GM21619 (cell line): ENCODE data around the gene PDE6A.
"Not testable (repeated sequence)": the region's sequence is repeated elsewhere in the genome, so short reads cannot be mapped to it uniquely, and the experiment has no call there.

Source experiments
- ATAC-seq: cut with Tn5 transposase; IDR thresholded peaks from one replicate; pipeline ENCODE4 v1.9.1; 2021; ENCODE audit not compliant: unreplicated experiment

The PDE6A gene

DNA sequence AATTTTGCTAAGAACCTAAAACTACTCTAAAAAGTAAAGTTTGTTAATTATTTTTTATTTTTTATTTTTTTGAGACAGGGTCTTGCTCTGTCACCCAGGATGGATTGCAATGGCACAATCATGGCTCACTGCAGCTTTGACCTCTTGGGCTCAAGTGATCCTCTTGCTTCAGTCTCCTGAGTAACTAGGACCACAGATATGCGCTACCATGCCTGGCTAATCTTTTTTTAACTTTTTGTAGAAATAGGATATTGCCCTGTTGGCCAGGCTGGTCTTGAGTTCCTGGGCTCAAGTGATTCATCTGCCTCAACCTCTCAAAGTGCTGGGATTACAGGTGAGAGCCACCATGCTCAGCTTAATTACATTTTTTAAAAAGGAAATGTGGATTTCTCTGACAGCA is 45.8 kb downstream of the PDE6A start:
- ATAC-seq: no peak

DNA sequence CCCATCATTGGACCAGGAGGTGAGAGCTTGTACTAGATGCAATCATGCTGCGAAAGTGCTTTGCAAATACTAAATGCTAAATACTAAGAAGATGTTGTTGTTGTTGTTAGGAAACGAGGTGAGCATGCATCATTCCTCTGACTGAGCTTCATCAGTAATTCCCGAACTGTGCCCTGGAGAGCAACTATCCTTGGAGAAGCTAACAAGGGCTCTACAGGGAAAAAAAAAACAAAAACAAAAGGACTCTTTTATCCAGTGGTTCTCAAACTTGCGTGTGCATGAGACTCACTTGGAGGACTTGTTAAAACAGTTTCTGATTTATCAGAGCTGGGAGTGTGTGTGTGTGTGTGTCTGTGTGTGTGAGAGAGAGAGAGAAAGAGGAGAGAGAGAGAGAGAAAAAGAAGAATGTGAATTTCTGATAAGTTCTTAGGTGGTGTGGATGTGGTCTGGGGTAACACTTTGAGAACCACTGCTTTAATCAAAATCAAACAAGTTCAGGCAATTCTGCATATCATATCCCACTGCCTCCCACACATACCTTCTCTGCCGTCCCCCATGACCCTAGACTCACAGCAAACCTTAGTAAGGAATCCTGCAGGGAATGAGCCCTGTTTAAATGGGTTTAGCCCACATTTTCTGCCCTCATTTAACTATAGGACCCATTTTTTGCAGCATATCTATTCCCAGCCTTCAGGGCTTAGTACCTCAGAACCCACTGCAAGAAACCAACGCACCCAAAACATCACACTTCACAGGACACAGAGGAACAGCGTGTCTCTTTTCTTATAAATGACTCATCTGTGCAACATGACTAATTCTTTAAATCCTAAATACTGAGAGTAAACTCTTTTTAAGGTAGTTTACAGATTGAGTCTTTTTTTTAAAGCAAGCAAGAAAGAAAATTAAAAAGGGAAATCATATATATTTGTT is 48.9 kb downstream of the PDE6A start:
- ATAC-seq: no peak

DNA sequence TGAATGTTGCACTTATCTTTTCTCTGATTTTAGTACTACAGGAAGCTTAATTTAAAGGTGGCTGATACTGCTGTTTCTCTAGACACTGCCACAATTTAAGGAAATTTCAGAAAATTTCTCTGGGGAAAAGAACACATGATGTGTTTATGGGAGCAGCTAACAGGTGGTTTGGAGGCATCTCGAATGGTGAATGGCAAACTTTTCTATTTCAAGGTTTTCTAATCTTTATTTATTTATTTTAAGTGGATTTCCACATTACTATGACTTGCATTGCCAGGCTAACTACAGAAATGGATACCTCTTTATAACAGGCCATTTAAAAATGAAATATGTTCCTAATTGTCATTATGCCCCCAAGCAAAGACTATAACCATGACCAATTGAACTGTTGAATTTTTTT is 50.4 kb downstream of the PDE6A start:
- no peak for ATAC-seq

DNA sequence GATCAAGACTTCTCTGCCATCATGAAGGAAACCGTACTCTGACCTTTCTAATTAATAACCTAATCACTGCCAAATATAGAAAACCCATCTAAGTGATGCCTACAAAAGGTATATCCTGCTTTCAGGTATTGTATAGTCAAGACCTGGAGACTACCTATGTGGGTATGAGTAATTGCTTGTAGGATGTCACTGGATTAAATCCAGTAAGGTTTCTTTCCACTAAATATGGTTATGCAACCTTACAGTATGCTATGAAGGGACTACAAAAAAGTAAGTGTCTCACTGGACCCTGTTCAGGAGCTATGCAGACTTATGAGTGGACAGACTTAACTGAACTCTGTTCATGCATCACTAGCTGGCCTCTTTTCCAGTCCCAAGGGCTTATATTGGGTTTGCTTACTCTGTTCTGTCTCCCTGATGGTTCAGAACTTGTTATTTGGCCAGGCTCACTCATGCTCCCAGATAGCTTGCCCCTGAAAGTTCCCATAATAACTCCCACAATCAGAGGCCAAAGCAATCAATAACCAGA is 51.1 kb downstream of the PDE6A start:
- ATAC-seq: no peak

DNA sequence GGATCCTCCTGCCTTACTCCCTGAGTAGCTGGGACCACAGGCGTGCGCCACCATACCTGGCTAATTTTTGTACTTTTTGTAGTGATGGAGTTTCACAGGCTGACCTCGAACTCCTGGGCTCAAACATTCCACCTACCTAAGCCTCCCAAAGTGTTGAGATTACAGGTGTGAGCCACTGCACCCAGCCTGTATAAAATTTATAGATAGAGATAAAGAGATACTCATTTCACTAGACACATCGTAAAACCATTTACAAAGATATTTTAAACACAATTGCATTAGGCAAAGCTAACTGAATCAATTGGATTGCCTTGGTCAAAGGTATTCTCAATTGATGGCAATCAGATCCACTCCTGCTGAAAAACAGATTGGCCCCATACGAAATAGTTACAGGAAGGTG is 52.0 kb downstream of the PDE6A start:
- no peak for ATAC-seq

DNA sequence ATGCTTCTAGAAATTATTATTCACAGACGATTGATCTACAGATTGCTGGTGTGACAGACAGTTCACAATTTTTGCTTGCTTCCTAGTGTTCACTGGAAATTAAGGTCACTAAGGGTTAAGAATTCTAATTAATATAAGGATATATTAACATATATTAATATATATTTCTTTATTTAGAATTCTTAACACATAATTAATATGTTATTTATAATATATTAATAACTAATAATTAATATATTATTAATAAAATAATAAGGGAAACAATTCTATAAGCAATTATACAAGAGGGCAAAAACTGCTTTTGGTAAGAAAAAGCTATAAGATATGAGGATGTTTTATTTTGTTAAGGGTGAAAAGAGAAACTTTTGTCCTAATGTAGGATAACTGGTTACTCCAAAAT is 56.3 kb downstream of the PDE6A start:
- no peak for ATAC-seq

DNA sequence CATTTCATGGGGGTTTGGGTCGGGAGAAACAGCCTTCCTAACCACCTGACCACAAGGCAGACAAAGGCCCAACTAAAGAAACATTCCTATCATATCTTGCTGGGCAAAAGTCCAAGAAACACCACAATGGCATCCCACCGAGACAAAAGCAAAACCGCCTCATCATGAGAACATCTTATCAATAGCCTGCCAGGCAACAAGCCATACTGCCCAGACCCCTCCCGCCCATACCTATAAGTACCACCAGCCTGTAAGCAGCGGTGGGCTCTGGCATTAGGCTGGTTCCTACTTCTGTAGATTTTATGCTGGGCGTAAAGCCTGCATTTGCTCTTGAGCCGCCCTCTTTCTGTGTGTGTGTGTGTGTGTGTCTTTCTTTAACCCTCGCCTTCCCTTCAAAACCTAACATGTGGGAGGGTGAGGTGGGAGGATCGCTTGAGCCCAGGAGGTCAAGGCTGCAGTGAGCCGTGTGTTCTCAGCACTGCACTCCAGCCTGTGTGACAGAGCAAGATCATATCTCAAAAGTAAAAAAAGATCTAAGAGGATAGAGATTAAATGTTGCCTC is 56.9 kb downstream of the PDE6A start:
- ATAC-seq: no peak

DNA sequence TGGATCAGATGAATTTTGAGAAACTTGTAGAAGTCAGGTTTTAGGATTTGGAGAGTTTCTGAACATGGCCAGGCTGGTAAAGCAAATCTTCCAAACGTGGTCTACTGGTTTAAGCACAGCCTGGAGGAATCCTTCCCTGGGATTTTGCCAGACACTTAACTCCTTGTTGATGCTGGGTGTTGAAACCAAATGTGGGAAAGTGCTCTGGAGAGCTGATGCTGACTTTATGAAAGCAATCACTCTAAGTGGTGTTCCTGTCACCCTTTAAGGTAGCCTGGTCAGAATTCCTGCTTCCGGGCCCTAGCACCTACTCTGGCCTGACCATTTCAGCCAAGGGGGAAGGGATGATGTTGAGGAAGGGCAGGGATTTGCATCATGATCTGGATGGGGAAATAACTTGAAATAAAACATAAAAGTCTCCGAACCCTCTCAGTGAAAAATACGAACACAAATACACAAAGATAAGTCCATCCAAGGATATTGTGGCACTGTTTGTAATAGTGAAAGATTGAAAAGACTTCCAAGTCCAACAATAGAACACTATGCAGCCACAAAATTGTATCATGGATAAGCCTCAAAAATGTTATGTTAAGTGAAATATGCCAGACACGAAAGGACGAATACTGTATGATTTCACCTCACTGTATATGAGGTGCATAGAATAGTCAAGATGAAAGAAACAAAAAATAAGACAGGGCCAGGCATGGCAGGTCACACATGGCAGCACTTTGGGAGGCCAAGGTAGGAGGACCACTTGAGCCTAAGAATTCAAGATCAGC is 57.7 kb downstream of the PDE6A start:
- no peak for ATAC-seq

DNA sequence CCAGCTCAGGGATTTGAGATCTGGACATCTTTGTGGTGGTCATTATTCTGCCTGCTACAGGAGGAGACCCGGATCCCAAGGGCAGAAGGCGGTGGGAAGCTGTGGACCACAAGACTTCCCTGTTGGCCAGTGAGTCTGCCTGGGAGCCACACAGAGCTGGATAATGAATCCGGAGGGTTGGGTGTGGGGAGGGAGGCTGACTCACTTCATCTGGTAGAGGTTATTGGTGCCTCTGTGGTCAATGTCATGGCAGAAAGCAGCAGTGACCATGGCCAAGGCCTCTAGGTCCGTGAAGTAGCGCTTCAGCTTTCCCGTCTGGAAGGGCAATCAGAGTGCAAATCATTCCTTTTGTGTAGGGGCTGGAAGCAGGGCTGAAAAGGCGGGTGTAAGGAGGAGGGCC is 58.5 kb downstream of the PDE6A start:
- ATAC-seq: no peak

DNA sequence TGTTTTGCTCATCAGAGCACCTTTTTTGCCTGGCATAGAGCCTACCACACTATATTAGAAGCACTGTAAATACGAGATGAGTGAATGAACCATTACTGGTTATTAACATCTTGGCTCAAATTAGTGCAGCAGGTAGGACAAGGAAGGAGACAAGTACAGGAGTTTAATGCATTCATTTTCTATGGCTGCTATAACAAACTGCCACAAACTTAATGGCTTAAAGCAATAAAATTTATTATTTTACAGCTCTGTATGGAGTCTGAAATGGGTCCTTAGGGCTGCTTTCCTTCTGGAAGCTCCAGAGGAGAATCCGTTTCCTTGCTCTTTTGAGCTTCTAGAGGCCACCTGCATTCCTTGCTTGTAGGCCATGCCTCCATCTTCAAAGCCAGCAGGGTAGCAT is 59.1 kb downstream of the PDE6A start:
- ATAC-seq: no peak

DNA sequence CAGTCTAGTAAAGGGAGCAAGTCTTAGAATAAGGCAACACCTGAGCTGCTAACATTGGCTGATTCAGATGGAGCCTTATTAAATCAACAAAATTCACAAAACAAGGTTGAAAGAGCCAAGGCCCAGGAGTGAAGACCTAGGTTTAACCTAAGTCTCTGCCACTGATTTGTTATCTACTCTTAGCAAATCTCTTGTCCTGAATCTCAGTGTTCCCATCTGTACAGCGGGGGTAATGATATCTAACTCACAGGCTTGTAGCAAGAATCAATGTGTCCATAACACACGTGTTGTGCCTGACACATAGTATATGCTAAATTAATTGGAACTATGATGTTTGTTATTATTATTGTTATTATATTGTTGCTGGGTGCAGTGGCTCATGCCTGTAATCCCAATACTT is 61.0 kb downstream of the PDE6A start:
- no peak for ATAC-seq

DNA sequence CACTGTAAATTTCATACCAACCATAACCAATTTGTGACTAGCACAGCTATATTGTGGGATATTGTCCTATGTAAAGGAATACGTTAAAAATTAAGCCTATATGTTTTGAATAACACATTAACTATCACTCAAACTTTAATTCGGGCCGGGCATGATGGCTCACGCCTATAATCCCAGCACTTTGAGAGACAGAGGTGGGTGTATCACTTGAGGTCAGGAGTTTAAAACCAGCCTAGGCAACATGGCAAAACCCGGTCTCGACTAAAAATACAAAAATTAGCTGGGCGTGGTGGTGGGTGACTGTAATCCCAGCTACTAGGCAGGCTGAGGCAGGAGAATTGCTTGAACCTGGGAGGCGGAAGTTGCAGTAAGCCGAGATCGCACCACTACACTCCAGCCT is 62.0 kb downstream of the PDE6A start:
- not testable (repeated sequence) for ATAC-seq

DNA sequence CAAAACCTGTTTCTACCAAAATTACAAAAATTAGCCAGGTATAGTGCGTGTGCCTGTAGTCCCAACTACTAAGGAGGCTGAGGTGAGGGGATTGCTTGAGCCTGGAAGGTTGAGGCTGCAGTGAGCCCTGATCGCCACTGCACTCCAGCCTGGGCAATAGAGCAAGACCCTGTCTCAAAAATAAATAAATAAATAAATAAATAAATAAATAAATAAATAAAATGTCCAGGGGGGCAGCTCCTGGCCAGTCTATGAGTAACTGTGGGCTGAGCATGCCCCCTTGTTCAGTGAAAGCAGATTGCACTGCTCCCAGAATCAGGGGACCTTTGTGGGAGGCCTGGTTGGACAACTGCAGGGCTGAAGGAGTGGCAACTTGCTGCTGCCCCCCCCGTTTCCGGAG is 62.7 kb downstream of the PDE6A start:
- no peak for ATAC-seq

DNA sequence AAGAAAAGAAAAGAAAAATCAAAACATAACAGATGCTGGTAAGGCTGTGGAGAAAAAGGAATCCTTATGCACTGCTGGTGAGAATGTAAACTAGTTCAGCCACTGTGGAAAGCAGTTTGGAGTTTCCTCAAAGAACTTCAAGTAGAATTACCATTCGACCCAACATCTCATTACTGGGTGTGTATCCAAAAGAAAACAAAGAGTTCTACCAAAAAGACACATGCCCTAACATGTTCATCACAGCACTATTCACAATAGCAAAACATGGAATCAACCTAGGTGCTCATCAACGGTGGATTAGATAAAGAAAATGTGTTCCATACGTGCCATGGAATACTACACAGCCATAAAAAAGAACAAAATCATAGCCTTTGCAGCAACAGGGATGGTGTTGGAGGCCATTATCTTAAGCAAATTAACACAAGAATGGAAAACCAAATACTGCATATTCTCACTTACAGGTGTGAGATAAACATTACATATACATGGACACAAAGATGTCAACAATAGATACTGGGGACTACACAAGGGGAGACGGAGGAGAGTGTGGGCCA is 63.4 kb downstream of the PDE6A start:
- no peak for ATAC-seq

DNA sequence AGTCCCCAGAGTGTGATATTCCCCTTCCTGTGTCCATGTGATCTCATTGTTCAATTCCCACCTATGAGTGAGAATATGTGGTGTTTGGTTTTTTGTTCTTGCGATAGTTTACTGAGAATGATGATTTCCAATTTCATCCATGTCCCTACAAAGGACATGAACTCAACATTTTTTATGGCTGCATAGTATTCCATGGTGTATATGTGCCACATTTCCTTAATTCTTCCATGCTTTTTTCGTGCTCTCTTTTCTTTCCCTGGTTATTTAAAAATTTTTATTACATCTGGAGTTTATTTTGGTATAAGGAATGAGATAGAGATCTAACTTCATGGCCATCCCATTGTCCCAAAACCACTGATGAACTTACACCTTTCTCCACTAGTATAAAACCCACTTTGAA is 65.0 kb downstream of the PDE6A start:
- not testable (repeated sequence) for ATAC-seq

DNA sequence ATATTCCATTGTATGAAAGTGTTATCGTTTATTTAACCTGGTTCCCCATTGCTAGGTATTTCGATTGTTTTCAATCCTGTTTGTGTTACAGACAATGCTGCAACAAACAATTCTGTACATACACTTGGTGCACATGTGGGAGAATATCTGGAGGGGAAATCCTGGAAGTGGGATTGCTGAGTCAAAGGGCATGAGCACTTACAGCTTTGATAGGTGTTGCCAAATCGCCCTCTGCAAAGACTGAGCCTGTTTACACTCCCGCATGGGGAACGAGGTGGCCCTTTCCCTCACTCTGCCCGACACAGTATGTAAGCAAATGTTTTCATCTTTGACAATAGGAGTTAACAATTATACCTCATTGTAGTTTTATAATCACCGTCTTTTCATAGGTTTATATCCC is 66.2 kb downstream of the PDE6A start:
- no peak for ATAC-seq

DNA sequence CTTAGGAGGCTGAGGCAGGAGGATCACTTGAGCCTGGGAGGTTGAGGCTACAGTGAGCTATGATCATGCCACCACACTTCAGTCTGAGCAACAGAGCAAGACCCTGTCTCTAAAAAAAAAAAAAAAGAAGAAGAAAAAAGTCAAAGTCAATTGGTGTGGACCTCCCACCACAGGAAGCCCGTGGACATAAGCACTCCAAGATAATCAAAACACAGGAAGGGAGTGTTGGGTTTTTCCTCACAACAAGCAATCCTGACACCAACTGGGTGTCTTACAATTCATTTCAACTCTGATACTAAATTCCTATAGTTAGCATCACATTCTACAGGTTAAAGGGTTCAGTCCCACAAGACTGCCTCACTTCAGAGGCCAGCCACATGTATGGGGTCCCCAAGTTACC is 70.7 kb downstream of the PDE6A start:
- ATAC-seq: no peak

DNA sequence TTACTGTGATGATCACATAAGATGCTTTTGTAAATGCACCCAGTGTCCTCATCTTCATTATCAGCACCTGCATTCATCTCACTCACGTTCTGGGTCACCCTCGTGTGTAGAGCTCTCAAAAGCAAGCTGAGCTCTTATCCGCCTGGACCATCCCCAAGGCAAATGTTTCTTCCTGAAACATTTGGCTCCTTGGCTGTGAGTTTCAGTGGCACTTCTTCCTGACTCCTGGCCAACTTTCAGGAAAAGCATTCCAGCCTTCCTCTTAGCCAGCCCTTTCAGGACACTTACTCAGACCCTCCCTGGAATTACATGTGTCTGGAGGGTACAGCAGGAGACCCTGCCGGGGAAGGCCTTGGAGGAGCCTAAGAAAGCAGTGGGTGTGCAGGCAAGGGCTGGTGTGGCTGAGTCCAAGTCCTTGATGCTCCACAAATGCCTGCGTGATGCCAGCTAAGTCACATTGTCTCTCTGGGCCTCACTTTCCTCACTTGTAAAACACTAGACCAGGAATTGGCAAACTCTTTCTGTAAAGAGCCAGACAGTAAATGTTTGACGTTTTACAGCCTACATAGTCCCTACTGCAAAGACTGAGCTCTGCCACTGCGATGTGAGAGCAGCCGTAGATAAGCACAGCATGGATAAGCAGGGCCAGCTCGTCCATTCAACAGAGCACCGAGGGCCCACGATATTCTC is 72.1 kb downstream of the PDE6A start:
- ATAC-seq: no peak

DNA sequence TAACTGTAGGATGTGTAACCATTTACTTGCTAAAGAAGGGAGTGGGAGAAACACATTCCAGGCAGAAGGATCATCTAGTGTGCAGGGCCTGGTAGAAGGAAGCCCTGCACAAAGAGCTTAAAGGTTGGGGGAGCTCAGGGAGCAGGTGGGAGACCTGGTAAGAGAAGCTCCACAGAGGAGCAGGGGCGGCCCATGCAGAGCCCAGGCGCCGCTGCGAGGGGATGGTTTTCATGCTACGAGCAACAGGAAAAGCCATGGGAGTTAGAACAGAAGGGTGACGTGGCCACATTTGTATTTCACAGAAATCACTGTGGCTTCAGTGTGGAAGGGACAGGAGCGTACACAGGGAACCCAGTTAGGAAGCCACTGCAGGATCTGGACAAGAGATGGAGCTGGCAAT is 73.1 kb downstream of the PDE6A start:
- no peak for ATAC-seq

DNA sequence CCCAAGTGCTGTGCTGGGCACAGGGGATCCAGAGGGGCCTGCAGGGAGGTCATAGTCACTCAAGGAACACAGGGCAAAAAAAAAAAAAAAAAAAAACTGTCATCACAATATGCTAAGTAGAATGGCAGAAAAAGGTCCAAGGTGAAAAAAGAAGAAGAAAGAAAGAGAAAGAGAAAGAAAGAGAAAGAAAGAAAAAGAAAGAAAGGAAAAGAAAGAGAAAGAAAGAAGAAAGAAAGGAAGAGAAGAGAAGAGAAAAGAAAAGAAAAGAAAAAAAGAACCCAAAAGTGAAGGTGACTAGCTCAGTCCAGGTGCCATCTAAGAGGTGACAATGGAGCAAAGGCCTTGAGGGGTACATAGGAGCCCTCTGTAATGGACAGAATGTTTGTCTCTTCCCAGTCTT is 73.9 kb downstream of the PDE6A start:
- no peak for ATAC-seq

DNA sequence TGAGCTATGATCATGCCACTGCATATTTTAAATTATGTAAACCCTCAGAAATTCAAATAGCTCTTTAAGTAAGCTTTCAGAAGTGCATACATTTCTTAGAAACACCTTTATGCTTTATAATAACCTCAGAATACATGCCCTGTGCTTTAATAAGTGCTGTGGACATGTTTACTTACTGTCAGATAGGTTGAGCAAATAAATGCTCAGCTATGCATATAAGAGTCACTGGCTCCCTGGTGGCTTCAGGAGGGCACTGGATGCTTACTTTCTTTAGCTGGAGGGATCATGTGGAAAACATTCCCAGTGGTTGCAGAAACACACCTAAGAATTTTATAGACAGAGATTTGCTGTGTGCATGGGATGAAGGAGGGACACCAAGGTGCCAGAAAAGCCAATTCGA is 74.4 kb downstream of the PDE6A start:
- no peak for ATAC-seq
